ENCODE results near the gene NFE2L3. TPM values are rescaled to one million over a fixed set of nuclear protein-coding genes. Genes with fewer than 3 reads are reported as not detected.
A peak's percentile ranks its signal among the peaks of the same experiment; 100 is the strongest.

The NFE2L3 gene
- total RNA-seq, 2 donors from 2014 or later: 4.9 to 6.6 TPM

GRCh38 chr7:26185131-26185843, 33.3 kb downstream of the NFE2L3 start:
- H3K9me3 ChIP-seq: no peaks in the 10 kb centered on the region
- intact Hi-C loops (cut with DNase I): no loop called here
- TF ChIP-seq, protein P1, sequence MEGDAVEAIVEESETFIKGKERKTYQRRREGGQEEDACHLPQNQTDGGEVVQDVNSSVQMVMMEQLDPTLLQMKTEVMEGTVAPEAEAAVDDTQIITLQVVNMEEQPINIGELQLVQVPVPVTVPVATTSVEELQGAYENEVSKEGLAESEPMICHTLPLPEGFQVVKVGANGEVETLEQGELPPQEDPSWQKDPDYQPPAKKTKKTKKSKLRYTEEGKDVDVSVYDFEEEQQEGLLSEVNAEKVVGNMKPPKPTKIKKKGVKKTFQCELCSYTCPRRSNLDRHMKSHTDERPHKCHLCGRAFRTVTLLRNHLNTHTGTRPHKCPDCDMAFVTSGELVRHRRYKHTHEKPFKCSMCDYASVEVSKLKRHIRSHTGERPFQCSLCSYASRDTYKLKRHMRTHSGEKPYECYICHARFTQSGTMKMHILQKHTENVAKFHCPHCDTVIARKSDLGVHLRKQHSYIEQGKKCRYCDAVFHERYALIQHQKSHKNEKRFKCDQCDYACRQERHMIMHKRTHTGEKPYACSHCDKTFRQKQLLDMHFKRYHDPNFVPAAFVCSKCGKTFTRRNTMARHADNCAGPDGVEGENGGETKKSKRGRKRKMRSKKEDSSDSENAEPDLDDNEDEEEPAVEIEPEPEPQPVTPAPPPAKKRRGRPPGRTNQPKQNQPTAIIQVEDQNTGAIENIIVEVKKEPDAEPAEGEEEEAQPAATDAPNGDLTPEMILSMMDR (IDR thresholded peaks at IDR 0.05): no peak
- TF ChIP-seq POLR2A (IDR thresholded peaks at IDR 0.05): peak in 1 of 3 donors; percentile 5
- H3K27ac ChIP-seq: peak overlapping the region in 1 of 4 donors; percentile 10
- H3K36me3 ChIP-seq (replicated peaks in 1 of 2; ENCODE audit: insufficient read depth in 1 of 2, low read depth in 2 of 2): peaks cover 8 to 22% of the 10 kb centered on the region in 2 donors
- H3K4me3 ChIP-seq: no peak overlapping the region
- WGBS, 2 donors: 79 to 80% methylated on average over 10 of the region's 10 CpGs
- peaks cover 76% of the 10 kb centered on the region for H3K4me1 ChIP-seq
- DNase-seq: no peak
- no peak for ATAC-seq
- H3K27me3 ChIP-seq: no peaks in the 10 kb centered on the region

GRCh38 chr7:26185844-26186180, 33.8 kb downstream of the NFE2L3 start:
- Histone ChIP-seq H3K36me3 (replicated peaks in 1 of 2; ENCODE audit: insufficient read depth in 1 of 2, low read depth in 2 of 2) (peaks cover 13 to 28% of the 10 kb centered on the region in 2 donors), H3K27me3 (no peaks in the 10 kb centered on the region), H3K4me3 (no peak overlapping the region), H3K27ac (peak overlapping the region in 1 of 4 donors; percentile 10), H3K4me1 (peaks cover 76% of the 10 kb centered on the region), H3K9me3 (no peaks in the 10 kb centered on the region)
- no peak for TF ChIP-seq POLR2A (IDR thresholded peaks at IDR 0.05)
- TF ChIP-seq, protein P1 (IDR thresholded peaks at IDR 0.05): no peak
- DNase-seq (no peak), ATAC-seq (no peak)
- 80 to 95% methylated on average over 1 of the region's 1 CpG for WGBS, 2 donors
- intact Hi-C loops (cut with DNase I): no loop called here

DNA sequence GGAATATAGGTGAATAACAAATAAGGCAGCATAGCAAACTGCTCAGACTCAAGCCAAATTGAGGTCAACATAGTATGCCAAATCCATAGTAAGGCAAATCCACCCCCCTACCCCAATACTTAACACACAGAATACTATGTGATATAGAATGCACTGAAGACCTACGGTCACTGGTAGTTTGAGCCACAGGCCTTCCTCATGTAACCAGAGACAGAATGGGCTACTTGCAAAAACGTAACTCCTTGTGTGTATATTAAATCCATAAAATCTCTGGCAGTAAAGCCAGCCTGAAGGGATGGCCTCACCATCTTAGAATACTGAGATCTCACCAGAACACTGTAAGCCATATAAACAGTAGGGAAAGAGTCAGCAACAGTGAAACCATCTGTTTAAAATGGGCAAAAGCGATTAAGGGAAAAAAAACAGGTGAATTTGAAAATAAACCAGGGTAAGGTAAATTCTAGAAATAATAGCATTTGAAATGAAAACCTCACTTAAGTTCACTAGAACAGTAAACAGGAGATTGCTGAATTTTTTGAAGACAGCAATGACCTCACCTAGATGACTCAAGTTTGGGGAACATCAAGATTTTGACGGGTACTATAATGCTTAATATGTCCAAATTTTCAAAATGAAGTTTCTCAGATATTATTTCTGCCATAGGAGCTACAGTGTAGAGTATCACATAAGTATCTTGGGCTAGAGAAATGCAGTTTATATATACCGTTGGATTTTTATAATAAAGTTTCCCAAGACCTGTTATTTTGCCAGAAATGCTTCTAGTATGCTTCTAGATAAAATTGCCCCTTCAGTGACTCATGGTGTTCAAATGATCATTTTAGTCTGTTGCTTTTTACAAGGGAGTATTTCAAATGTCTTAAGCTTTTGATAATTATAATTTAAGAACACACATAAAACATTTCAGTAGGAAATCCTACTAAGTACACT, 34.6 kb downstream of the NFE2L3 start:
- intact Hi-C loops (cut with DNase I): no loop called here
- Histone ChIP-seq H3K4me1 (peaks cover 74% of the 10 kb centered on the region), H3K36me3 (replicated peaks in 1 of 2; ENCODE audit: insufficient read depth in 1 of 2, low read depth in 2 of 2) (peaks cover 19 to 35% of the 10 kb centered on the region in 2 donors), H3K9me3 (no peaks in the 10 kb centered on the region), H3K27me3 (no peaks in the 10 kb centered on the region), H3K27ac (peak overlapping the region in 1 of 4 donors; percentile 20), H3K4me3 (no peak overlapping the region)
- ATAC-seq (no peak), DNase-seq (no peak)
- whole genome bisulfite sequencing, 2 donors: 82 to 84% methylated on average over 5 of the region's 5 CpGs
- TF ChIP-seq POLR2A (IDR thresholded peaks at IDR 0.05): no peak
- TF ChIP-seq, protein P1 (IDR thresholded peaks at IDR 0.05): no peak

DNA sequence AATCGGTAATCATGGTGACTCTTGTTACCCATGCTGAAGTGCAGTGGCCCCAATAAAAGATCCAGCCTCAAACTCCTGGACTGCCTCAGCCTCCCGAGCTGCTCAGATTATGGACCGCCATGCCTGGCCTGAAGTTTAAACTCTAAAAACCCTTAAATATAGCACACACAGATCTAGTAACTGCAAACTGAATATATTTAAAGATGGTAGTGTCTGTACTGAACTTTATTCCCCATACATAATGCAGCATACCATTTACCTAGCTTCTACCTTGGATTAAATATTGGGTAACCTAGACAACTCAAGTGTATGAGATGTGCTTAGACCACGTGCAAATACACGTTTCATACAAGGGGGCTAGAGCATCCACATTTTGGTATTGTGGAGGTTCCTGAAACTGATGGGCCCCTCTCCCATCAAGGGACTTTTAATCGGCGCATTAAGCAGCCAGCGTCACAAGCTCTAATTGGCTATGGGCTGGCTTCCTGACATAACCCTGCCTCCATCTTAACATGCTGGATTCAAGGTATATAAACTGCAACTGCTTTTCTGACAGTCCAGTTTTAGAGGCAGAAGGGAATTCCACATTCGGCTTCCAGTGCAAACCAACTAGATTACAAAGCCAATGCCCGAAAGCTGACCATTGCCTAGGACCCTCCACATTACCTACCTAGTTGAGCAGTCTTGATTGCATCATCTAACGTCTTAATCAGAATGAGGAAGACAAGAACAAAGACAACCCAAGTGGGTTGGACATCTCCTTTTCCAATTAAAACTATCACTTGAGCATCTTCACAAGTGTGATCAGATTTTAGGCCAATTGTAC, 35.6 kb downstream of the NFE2L3 start:
- H3K9me3 ChIP-seq: no peaks in the 10 kb centered on the region
- peaks cover 74% of the 10 kb centered on the region for H3K4me1 ChIP-seq
- intact Hi-C loops (cut with DNase I): no loop called here
- peak overlapping the region in 1 of 4 donors; percentile 20 for H3K27ac ChIP-seq
- H3K36me3 ChIP-seq (replicated peaks in 1 of 2; ENCODE audit: insufficient read depth in 1 of 2, low read depth in 2 of 2): peaks cover 19 to 42% of the 10 kb centered on the region in 2 donors
- TF ChIP-seq, protein P1 (IDR thresholded peaks at IDR 0.05): no peak
- TF ChIP-seq POLR2A (IDR thresholded peaks at IDR 0.05): no peak
- DNase-seq: no peak
- H3K27me3 ChIP-seq: no peaks in the 10 kb centered on the region
- no peak overlapping the region for H3K4me3 ChIP-seq
- WGBS, 2 donors: 81 to 88% methylated on average over 11 of the region's 11 CpGs
- no peak for ATAC-seq

Data from body of pancreas (tissue), 4 donors.